DMS114 treated with DMSO at 0.1 percent for 48 hours (cell line): ENCODE results near the gene SIRPA.

Experiments used
- DNase-seq: peaks from one replicate; lab custom pipeline; 2025; ENCODE audit not compliant: unreplicated experiment; lab: John Stamatoyannopoulos, UW

Gene SIRPA

GRCh38 chr20:1946762-1947534, 51.7 kb downstream of the SIRPA start:
- no peak for DNase-seq

- DNase-seq = no peak
Measured at GRCh38 chr20:1947535-1947846, 52.3 kb downstream of the SIRPA start.

GRCh38 chr20:1949347-1950100, 54.3 kb downstream of the SIRPA start:
- DNase-seq = no peak

- no peak for DNase-seq
Measured at GRCh38 chr20:1950836-1951235, 55.6 kb downstream of the SIRPA start.

GRCh38 chr20:1951436-1952115, 56.4 kb downstream of the SIRPA start:
- no peak for DNase-seq

GRCh38 chr20:1952737-1953530, 57.7 kb downstream of the SIRPA start:
- DNase-seq = no peak

GRCh38 chr20:1953621-1954020, 58.4 kb downstream of the SIRPA start:
- DNase-seq = no peak

GRCh38 chr20:1955217-1955616, 60.0 kb downstream of the SIRPA start:
- DNase-seq = no peak

- DNase-seq = no peak
Measured at GRCh38 chr20:1958426-1958825, 63.2 kb downstream of the SIRPA start.

- DNase-seq = no peak
Measured at GRCh38 chr20:1959156-1959555, 63.9 kb downstream of the SIRPA start.

GRCh38 chr20:1961374-1961773, 66.2 kb downstream of the SIRPA start:
- DNase-seq = no peak

GRCh38 chr20:1964061-1964460, 68.9 kb downstream of the SIRPA start:
- DNase-seq = no peak

- no peak for DNase-seq
Measured at GRCh38 chr20:1964659-1965405, 69.6 kb downstream of the SIRPA start.

GRCh38 chr20:1965520-1966351, 70.5 kb downstream of the SIRPA start:
- peak; percentile 46 for DNase-seq

GRCh38 chr20:1968964-1969363, 73.8 kb downstream of the SIRPA start:
- no peak for DNase-seq

- DNase-seq = no peak
Measured at GRCh38 chr20:1971893-1972586, 76.8 kb downstream of the SIRPA start.

GRCh38 chr20:1973601-1974440, 78.6 kb downstream of the SIRPA start:
- DNase-seq = no peak

- no peak for DNase-seq
Measured at GRCh38 chr20:1975291-1975690, 80.1 kb downstream of the SIRPA start.
